Epithelial cell of alveolus of lung (primary cell): ENCODE results near the gene DUT. TPM values are rescaled to one million over a fixed set of nuclear protein-coding genes. Genes with fewer than 3 reads are reported as not detected.

ENCODE experiments used
- total RNA-seq: library from RNA; depleted of rRNA; stranded (reverse); fragments of >200 nt; gene quantifications from 2 replicates; pipeline ENCODE4 v1.2.1, GENCODE V29; 2015

Gene DUT
- total RNA-seq = 90.1 and 106 TPM in 2 replicates

DNA sequence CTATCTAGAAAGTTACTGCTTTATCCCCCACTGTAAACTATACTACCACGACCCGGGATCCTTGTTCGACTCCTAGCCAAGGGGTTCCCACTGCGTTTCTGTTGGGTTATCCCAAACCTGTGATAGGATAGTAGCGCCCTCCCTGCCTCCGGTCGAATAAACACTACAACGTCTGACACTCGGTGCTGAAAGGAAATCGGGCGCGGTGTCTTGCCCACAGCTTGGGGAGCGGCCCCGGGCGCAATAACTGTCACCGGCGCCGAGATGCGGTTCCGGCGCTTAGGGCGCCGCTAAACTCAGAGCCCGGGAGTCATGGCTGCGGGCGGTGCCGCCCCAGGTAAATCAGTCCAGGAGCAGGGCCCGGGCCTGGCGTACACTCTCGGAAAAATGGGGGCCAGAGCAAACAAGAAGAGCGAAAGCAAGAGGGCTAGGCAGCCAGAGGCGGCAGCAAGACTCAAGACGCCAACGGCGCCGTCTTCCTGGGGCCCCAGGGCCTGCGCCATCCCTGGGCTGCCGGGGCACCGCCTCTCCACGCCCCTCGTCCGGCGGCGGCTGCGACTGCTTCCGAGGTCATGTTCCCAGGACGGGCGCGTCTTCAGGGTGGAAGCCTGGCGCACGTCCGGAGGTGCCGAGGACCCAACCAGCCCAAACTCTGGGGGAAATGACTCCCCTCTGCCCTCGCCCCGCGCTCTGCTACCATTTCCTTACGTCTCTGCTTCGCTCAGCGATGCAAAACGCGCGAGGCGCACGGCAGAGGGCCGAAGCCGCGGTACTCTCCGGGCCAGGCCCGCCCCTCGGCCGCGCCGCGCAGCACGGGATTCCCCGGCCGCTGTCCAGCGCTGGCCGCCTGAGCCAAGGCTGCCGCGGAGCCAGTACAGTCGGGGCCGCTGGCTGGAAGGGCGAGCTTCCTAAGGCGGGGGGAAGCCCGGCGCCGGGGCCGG lies at the start of gene DUT:
Gene DUT (plus strand): TSS at position 575 of the 941 bp plus-strand sequence. CDS start 87 bp downstream, at position 662.

Other genes with a start within 250 kb of the DUT start
- not detected in 2 replicates for gene SLC24A5, start 210.4 kb upstream of the DUT start, total RNA-seq
- gene MYEF2, start 153.1 kb upstream of the DUT start, total RNA-seq = 2.6 and 4.1 TPM in 2 replicates
- not detected in 2 replicates for gene CTXN2, start 139.8 kb upstream of the DUT start, total RNA-seq
- gene SLC12A1, start 125.1 kb upstream of the DUT start, total RNA-seq = 0.13 TPM in 1 of 2 replicates, not detected in the other